NCI-H2227 (cell line): ENCODE measurements around the gene ROR1.

ENCODE experiments used
- DNase-seq: peaks from one replicate; lab custom pipeline; 2025; ENCODE audit not compliant: unreplicated experiment; lab: John Stamatoyannopoulos, UW

Gene ROR1

DNA sequence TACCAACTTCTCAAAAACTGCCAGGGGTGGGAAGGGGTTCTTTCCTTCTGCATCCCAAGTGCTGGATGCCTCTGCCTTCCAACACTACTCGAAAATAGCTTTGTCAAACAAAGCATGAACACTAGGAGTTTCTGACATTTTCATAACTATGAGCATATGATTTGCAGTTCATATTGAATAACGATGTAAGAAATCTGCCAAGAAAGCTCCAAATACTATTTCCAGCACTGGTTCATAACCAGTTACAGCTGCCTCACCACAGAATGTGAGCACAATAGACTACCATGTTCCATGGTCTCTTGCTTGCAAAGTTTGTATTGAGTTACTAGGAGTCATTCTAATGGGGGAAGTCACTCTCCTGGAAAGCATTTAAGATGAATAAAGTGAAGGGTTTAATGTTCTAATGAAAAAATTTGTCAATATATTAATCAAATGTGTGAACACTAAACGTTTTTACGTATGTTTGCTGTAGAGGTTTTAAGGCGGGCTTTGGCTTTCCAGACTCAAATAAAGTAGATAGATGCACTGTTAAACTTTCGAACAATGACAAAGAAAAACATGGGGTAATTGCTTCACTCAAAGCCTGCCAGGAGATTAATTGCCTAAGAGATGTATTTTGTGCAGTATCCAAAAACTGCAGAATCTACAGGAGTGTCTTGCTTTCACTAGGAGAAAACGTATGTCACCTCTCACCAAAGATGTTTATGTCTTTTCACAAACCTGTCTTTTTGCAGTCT, 351.1 kb downstream of the ROR1 start:
- DNase-seq: no peak

DNA sequence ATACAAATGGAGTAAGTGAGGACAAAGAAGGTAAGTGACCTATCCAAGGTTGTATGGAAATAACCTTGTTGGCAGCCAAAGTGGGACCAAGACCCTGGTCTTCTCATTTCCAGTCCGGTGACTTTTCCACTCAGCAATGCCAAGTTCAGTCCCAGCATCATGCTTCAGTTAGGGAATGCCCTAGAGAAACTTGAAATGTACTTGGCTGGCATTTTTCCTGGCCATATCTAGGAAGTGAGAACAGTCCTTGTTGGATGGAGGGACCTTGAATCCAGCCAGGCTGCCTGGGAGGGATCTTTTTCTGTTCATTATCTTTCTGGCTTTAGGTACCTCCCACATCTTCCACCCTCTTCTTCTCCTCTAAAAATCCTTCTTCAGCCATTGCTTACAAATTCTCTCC, 352.8 kb downstream of the ROR1 start:
- no peak for DNase-seq

DNA sequence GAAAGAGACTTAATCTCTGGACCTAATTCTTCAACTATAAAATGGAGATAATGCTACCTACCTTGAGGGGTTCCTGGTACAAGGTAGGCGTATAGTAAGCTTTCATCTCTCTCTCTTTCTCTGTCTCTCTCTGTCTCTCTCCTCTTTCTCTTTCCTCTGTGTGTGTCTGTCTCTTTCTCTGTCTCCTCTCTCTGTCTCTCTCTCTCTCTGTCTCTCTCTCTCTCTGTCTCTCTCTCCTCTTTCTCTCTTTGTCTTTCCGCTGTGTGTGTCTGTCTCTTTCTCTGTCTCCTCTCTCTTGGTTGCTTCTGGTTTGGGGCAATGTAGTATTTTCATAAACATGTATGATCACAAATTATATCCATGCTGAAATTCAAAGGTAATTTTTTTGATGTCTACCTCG, 353.5 kb downstream of the ROR1 start:
- no peak for DNase-seq

DNA sequence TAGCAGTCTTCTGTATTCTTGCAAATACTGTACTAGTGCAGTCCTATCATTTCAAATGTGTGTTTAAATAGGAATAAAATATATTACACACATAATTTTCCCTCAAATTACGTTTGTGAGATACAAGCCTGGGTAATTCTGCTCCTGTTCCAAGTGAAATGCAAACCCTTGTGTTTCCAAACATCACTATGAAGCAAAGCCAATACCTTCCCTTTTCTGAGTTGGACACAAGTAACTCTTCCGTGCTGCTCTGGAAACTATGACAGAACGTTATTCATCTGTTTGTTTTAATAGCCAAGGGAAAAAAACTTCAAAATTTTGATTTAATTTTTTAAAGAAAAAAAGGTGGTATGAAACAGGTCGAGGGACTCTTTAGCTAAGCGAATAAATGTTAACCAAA, 355.9 kb downstream of the ROR1 start:
- DNase-seq: no peak

DNA sequence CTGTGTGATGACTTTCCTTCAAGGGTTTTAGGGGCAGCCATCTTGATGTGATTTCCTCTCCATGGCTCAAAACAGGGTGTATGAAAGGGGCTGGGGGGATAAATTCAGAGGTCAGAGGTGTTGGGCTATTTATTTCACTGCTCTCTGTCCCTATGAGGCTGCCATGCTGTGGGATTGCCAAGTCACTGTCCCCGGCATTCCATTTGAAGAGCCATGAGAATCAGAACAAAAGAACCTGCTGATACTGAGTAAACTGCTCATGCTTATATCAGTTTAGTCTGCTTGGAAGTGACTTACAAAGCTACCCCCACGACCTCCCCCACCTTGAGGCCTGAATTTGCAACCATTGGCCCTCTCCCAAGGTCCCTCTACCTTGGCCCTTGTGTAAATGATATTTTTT, 357.3 kb downstream of the ROR1 start:
- no peak for DNase-seq

DNA sequence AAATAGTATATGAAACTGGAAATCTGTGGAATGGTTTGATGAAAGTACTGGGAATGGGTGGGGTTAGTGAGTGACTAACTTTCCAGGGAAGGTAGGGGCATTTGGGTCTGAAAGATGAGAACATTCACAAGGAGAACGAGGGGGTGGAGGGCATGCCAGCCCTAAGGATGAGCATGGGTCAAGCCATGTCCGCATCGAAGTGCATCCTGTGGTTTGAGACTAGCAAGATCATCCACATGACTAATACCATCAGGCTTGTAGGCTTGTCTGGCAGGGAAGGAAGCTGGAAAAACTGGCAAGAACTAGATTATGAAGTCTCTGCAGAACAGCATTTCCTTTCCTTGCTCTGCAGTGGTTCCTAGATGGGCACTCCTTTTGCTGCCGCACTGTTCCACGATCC, 359.2 kb downstream of the ROR1 start:
- no peak for DNase-seq

DNA sequence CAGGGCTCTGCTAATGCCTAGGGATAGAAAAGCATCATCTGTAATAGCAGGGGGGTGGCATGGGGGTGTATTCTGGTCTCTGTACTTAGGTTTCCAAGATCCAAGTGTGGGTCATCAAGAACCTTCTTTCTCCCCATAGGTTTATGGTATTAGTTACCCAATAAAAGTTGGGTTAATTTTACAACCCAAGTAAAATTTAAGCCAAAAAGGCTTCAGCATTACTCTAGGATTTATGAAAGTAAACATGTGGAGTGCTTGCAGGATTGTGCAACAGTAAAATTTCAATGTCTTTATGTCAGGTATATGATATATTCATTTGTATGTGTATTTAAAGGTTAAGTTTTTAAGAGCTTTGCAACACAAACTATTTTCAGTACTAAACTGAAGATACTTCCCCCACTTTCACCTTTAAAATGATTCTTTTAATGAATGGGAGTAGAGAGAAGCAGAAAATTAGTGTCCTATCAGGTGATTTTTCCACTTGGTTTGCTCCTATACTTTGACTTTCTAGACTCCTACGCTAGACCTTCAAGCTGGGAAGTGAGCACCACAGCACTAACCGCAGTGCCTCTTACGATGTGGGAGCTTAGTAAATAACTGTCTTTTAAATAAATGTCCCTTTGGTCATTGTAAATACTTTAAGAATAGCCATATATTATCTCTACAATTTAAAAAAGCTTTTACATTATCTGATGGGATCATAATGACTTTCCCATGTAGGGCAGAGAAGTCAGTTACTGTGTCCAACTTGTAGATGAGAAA, 361.8 kb downstream of the ROR1 start:
- DNase-seq: no peak

DNA sequence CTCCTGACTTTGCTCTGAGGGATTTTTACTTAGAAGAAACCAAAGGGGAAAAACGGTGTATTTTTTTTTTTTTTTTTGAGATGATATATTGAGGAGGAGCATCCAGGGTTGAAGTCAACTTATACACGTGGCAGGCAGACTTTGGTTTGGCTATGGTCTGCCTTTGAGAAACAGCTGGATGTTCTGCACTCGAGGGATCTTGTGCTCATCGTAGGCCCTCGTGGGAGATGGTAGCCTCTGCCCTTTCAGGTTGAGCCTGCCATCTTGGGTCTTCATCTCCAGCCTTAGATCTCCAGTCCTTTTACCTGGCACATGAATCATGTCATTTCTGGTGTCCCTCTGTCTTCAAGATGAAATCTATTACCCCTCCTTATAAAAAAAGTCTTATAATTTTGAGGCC, 362.5 kb downstream of the ROR1 start:
- DNase-seq: no peak

DNA sequence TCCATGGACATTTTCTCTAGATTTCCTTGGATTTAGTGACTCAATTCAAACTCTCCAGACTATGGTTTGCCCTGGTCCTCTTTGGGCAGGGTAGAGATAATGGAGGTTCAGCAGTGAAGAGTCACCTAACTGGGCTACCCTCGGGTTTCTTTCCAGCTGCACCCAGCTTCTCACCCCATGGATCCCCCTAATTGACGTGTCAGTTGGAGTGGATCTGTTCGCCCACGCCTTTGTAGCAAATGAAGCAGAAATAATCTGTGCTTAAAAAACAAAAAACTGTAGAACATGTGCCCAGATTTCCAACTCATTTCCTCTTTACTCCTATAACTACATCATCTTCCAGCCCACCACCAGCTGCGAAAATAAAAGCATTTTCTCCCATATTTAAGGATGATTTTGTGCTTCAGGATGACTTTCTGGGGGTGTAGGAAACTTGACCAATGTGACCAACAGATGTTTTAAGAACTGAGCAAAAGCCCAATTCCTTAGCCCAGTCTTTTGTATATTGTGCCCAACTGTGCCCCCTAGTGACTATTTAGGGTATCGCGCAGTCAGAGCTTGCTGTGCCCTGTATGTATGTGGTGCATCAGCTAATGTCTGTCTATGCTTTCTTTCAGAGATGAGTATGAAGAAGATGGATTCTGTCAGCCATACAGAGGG, 363.1 kb downstream of the ROR1 start:
- DNase-seq: peak; percentile 84

DNA sequence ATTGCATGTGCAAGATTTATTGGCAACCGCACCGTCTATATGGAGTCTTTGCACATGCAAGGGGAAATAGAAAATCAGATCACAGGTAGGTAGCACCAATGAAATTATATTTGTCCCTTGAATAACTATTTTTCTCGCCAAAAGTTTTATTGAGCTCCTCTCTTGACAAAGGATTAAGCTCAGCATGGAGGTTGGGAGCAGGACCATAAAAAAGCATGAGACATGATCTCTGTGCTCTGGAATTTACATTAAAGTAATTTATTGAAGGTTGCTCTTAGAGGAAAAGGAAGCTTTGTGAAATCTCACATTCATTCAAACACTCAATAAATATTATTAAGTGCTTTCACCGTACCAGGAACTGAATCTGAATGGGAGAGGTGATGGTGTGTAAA, 363.6 kb downstream of the ROR1 start:
- DNase-seq: no peak

DNA sequence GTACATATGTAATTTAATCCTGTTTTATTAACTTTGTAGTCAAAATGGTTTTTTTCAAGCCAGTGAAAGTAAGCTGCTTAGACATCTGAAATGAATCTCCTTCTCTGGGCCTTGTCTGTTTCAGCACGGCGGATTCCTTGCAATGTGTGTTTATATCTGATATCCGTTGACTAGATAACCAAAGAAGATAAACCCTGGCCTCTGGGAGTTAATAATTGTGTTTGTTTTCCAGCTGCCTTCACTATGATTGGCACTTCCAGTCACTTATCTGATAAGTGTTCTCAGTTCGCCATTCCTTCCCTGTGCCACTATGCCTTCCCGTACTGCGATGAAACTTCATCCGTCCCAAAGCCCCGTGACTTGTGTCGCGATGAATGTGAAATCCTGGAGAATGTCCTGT, 366.1 kb downstream of the ROR1 start:
- DNase-seq: no peak

DNA sequence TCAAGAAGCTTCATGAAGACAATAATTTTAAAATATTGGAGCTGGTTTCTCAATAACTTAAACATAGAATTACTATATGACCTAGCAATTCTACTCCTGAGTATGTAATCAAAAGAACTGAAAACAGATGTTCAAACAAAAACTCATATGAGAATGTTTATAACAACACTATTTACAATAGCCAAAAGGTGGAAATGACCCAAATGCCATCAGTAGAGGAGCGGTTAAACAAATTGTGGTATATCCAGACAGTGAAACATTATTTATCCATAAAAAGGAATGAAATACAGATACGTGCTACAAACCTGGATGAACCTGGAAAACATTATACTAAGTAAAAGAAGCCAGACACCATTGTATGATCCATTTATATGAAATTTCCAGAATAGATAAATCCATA, 366.8 kb downstream of the ROR1 start:
- no peak for DNase-seq

DNA sequence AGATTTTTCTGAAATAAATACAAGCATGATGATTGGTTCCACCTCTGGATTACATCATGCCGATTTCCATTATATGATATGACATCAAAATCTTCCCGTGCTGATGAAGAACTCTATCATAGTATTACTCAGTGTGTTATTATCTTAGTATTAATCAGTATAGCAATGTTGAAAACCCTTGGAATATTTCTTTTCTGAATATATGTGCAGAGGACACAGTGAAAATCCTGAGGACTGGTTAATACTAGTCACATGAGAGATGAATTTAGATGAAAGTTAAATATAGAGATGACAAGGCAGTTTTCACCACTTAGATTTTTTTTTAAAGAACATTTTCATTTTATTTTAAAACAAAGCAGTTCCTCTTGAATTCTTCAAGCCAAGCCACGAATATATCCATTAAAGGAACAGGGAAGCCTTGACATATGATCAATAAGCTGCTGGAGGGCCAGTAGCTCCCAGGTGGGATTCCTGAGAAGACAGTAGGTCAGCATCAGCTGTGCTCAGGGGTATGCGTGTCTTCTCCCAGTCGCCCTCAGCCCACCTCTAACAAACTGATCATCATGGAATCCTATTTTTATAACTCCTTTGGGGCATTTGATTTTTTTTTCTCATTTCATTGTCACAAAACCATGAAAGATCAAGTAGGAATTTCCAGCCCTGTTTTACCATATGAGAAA, 373.4 kb downstream of the ROR1 start:
- no peak for DNase-seq

DNA sequence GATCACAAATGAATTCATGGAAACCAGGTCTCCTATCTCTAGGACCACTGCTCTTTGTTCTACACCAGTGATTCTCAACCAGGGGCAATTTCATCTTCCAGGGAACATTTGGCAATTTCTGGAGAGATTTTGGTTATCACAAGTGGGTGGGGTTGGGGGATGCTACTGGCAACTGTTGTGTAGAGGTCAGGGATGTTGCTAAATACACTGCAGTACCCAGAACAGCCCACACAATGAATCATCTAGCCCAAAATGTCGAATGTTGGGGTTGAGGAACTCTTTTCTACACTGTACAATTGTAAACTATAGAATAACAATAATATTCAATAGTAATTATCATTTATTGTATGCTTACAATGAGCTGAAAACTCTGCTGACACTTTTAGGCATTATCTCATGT, 373.9 kb downstream of the ROR1 start:
- no peak for DNase-seq

DNA sequence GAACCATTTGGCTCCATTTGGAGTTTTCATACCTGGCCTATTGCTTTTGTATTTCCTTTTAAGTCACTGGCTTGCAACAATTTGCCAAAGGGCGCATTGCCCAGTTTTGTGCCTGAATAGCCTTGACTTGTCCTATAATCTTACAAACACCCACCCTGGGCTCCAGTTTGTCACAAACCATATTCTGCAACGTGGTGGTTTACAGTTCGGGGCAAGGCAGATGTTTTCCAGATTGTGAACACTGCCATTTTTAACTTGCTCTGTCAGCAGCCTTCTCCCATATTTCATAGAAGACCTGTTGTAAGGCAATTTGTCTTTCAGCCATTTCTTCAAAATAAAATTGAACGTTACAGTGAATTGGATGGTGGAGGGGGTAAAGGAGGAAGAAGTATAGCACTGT, 376.4 kb downstream of the ROR1 start:
- DNase-seq: no peak

DNA sequence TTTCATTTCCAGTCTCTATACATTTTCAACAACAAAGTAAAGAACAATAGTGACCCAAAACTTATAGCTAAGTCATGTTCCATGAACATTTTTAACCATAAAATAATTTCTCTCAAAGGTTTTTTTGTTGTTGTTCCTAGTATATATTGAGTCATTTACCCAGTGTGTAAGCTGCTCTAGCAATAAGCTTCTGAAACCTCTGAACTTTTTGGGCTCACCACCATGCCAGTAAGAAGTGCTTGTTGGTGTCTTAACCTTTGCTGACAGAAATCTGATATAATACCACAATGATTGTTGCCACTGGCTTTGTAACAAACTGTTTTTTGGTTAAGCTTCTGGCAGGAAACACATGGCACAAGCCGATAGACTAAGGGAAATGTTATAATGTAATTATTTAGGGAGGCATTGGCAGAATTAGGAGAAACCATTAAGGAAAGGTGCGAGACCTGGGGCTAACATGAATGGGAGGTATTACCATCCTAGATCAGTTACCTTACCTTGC, 377.0 kb downstream of the ROR1 start:
- no peak for DNase-seq

DNA sequence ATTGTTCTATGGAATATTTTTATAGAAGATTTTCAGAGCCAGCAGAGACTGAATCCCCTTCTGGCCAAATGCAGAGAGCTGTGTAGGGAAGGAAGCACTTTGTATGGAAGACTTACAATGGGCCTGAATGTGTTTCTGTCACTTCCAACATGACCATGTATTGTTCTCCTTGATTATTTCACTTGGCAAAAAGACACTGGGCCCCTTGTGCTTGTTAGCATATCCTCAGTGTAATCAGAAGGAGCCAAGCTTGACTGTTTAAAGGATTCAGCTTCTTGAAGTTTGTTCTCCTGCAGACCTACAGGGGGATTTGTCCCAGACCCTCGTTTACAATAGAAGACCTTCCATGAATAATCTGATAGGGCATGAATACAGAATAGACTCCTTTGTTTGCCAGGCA, 381.5 kb downstream of the ROR1 start:
- no peak for DNase-seq

DNA sequence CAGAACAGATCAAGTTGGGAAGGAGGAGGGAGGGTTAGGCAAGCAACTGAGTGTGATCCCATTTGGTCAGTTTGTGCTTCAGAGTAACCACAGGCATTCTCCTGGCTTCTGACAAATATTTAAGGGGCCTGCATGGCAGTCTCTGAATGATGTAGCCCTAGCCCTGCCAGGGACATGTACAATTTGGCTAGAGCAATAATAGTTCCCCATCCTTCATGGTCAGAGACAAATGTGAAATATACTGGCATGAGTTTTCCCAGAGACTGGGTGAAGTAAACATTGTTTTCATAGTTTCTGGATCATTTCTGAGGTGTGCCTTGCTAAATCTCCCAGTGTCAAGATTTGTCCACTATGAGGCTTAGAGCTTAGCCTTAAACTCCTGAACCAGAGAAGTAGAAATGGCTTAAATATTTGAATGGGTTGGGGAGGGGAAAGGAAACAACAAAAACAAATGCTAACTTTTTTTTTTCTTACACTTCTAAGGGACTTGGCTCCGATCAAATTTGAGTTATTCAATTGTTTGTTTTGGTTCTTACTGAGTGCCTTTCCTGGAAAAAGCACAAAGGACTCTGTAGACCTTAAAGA, 387.6 kb downstream of the ROR1 start:
- DNase-seq: no peak

DNA sequence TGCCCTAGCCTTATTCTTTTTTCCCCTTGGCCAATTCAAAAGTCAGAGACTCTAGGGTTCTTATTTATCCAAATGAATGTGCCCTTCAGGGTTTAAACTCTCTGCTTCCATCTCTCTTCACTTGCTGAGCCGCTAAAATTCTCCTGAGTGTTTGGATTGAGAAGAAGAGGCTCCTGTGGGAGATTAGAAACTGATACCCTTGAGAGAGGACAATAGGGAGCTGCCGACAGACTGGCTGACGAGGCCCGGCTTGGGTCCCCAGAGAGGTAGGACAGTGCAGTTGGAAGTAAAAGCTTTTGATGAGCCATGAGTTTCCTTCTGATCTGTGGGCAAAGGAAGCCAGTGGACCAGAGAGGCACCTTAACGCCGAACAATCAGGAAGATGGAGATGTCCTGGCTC, 388.3 kb downstream of the ROR1 start:
- no peak for DNase-seq

DNA sequence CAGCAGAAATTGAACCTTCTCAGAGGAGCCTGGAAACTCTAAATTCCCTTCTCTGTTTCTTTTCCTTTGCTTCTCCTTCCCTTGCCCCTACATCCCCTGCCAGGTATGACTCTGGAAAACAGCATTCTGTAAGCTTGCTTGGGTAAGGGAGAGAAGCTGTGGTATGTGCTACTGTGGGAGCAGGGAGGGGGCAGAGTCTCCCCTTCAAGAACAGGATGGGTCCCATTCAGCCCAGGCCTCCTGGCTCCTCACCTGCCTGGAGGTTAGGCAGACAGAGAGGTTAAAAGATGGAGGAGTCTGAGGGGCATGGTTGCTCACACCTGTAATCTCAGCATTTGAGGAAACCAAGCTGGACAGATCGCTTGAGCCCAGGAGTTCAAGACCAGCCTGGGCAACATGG, 389.0 kb downstream of the ROR1 start:
- no peak for DNase-seq

DNA sequence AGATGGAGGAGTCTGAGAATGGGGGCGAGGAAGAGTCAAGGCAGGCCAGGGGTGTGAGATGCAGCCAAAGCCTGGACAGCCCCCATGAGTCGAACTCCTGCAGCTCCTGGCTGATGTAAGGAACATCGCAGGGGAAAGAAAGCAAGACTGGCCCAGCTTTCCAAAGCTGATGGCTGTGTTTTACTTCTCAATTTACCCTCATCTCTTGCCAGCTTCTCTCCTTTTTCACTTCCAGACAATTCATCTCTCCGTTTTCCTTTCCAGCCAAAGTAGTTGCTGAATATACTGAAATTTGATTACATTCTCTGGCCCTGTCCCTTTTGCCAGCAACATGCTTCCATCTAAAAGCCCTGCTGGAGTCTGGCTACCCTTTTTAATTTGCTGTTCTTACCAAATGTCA, 389.6 kb downstream of the ROR1 start:
- no peak for DNase-seq
